IMR-90 (cell line): Measurements from ENCODE around the gene IHH.

ENCODE experiments used
- CEBPB ChIP-seq: IDR thresholded peaks from 2 replicates; pipeline ENCODE4 v1.6.1; 2012; ENCODE audit warnings: low read depth, low read length, improper control_type of control experiment
- CHD1 ChIP-seq: IDR thresholded peaks from 2 replicates; pipeline ENCODE4 v1.6.1; 2012; ENCODE audit warnings: low read depth, low read length, improper control_type of control experiment
- POLR2A ChIP-seq: IDR thresholded peaks from 2 replicates; pipeline ENCODE4 v1.6.1; 2012; ENCODE audit warnings: mild to moderate bottlenecking, low read depth, low read length
- RAD21 ChIP-seq: IDR thresholded peaks from 2 replicates; pipeline ENCODE4 v1.6.1; 2012; ENCODE audit warnings: low read length, improper control_type of control experiment
- RFX5 ChIP-seq: IDR thresholded peaks from 2 replicates; pipeline ENCODE4 v1.8.0; 2012; ENCODE audit warnings: low read depth, mild to moderate bottlenecking, low read length, moderate library complexity
- SMC3 ChIP-seq: fragments of 150-350 bp; IDR thresholded peaks from 2 replicates; pipeline ENCODE4 v1.6.1; 2016; ENCODE audit warnings: low read depth, mild to moderate bottlenecking, antibody characterized with exemption, low read length, moderate library complexity
- TF ChIP-seq, protein P1 (sequence below): fragments of 150-350 bp; IDR thresholded peaks from 2 replicates; pipeline ENCODE4 v1.6.1; 2017; ENCODE audit warnings: mild to moderate bottlenecking, antibody characterized with exemption, low read length, low read depth
- TF ChIP-seq, protein P2 (sequence below): conservative IDR thresholded peaks from 2 replicates; pipeline ENCODE4 v1.5.1; 2012; ENCODE audit warnings: mild to moderate bottlenecking, low read depth, low read length, improper control_type of control experiment

DNA sequence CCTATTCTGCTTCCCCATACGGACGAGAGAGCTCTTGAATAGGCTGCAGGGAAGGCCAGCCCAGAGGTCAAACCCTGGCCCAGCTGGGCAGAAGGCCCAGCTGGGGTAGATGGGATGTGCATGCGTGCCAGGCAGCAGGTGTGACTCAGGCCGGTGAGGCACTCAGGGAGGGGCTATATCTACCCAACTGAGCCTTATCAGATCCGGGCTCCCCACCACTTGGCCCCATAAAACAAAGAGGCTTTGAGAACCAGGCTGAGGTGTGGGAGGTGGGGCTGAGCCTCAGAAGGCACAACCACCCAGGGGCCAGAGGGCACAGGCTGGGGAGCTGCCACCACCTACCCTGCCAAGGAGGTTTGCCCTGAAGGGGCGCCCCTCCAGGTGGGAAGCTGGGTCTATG lies 11.4 kb downstream of the IHH start:
- TF ChIP-seq POLR2A (no peak), RFX5 (no peak), CEBPB (no peak), CHD1 (no peak), RAD21 (no peak), SMC3 (no peak)
- TF ChIP-seq, protein P1, sequence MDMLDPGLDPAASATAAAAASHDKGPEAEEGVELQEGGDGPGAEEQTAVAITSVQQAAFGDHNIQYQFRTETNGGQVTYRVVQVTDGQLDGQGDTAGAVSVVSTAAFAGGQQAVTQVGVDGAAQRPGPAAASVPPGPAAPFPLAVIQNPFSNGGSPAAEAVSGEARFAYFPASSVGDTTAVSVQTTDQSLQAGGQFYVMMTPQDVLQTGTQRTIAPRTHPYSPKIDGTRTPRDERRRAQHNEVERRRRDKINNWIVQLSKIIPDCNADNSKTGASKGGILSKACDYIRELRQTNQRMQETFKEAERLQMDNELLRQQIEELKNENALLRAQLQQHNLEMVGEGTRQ = no peak
- TF ChIP-seq, protein P2, sequence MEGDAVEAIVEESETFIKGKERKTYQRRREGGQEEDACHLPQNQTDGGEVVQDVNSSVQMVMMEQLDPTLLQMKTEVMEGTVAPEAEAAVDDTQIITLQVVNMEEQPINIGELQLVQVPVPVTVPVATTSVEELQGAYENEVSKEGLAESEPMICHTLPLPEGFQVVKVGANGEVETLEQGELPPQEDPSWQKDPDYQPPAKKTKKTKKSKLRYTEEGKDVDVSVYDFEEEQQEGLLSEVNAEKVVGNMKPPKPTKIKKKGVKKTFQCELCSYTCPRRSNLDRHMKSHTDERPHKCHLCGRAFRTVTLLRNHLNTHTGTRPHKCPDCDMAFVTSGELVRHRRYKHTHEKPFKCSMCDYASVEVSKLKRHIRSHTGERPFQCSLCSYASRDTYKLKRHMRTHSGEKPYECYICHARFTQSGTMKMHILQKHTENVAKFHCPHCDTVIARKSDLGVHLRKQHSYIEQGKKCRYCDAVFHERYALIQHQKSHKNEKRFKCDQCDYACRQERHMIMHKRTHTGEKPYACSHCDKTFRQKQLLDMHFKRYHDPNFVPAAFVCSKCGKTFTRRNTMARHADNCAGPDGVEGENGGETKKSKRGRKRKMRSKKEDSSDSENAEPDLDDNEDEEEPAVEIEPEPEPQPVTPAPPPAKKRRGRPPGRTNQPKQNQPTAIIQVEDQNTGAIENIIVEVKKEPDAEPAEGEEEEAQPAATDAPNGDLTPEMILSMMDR = no peak
